Adrenal gland (tissue), 12 donors: ENCODE results near the gene DACT3. TPM values are rescaled to one million over a fixed set of nuclear protein-coding genes. Genes with fewer than 3 reads are reported as not detected.

Experiments used
- DNase-seq, 7 donors: peaks; one replicate each; pipeline ENCODE4 v3.0.0-alpha.2; 2019 to 2020
- H3K27ac ChIP-seq, 5 donors: fragments of 200-600 bp; sonication (generic) in 4 of 5; 1 replicate in 3 of 5; 2 replicates in 2 of 5; pipeline versions ENCODE4 v1.5.1 to v1.8.0; 2016 to 2020; ENCODE audit warnings: mild to moderate bottlenecking in 1 of 5
- H3K27me3 ChIP-seq: fragments of 200-600 bp; 2 replicates; pipeline ENCODE4 v1.8.0; 2021
- H3K36me3 ChIP-seq, 2 donors: fragments of 200-600 bp; replicated peaks in 1 of 2; 1 replicate in 1 of 2; 2 replicates in 1 of 2; pipeline versions ENCODE4 v1.5.1 to v1.8.0; 2018 to 2022
- H3K4me1 ChIP-seq, 2 donors: fragments of 200-600 bp; replicated peaks in 1 of 2; 1 replicate in 1 of 2; 2 replicates in 1 of 2; pipeline versions ENCODE4 v1.5.1 to v1.8.0; 2018 to 2021
- H3K4me3 ChIP-seq, 4 donors: fragments of 200-600 bp; sonication (generic) in 3 of 4; one replicate each; pipeline ENCODE4 v1.5.1; 2016 to 2018
- H3K9me3 ChIP-seq, 3 donors: fragments of 200-600 bp; sonication (generic) in 1 of 3; replicated peaks in 1 of 3; 1 replicate in 2 of 3; 2 replicates in 1 of 3; pipeline versions ENCODE4 v1.5.1 to v1.8.0; 2016 to 2021
- POLR2A ChIP-seq, 2 donors: fragments of 450-650 bp; IDR thresholded peaks; one replicate each; pipeline ENCODE4 v1.6.1; 2017; ENCODE audit warnings: antibody characterized with exemption in 2 of 2, mild to moderate bottlenecking in 2 of 2, moderate library complexity in 1 of 2
- WGBS, 4 donors: extraction: QIAGEN DNeasy Blood & Tissue Kit in 2 of 4; methylation state at CpG; one replicate each; pipeline versions ENCODE4 v1.1.5 to v1.1.7; 2013 to 2017; 5-methylcytosine and 5-hydroxymethylcytosine counted together
- intact Hi-C, 2 donors: fragments of 100-400 bp; cut with DNase I; formaldehyde crosslinking; loops; one replicate each; pipeline versions ENCODE4 v1.14.1 to v1.15.0; 2022 to 2023
- polyA plus RNA-seq, 3 donors: library from polyadenylated mRNA; stranded (reverse); fragments of 200-250 nt in 2 of 3; fragments of 350-450 nt in 1 of 3; fragmentation: Illumina TruSeq in 1 of 3; extraction: RNeasy Lipid Tissue Mini Kit (QIAGEN cat#74804) in 1 of 3; gene quantifications; one replicate each; pipeline ENCODE4 v1.2.3, GENCODE V29; 2013 to 2014
- total RNA-seq, 9 donors: library from RNA; depleted of rRNA in 4 of 9; stranded (reverse); fragments of >200 nt in 4 of 9; fragments of 120-200 nt in 1 of 9; fragmentation: NEBNext Ultra II Directional in 1 of 9; extraction: Animal tissue kit (Norgen Biotek cat#: 25700) in 1 of 9; gene quantifications; one replicate each; pipeline versions ENCODE4 v1.1.0 to v1.2.4, GENCODE V29; 2013 to 2023
- TF ChIP-seq, protein P1 (sequence below), 6 experiments: fragments of 450-650 bp in 4 of 6; fragments of 200-600 bp in 2 of 6; sonication (generic) in 1 of 6; IDR thresholded peaks; 1 replicate in 5 of 6; 2 replicates in 1 of 6; pipeline versions ENCODE4 v1.5.1 to v1.8.0; 2016 to 2021; ENCODE audit warnings: antibody characterized with exemption in 6 of 6, mild to moderate bottlenecking in 2 of 6, moderate library complexity in 1 of 6
- donor health status: healthy with polysubstance abuse.
- donor health status: Bipolar disorder and iron deficiency.
- donor health status: DM: yes; HTN: yes; CAD: no.
- donor health status: DM: no; HTN: no; CAD: no.
- donor health status: DM: no; HTN: no; CAD: no.
- donor health status: DM: yes; HTN: yes; CAD: no.

The DACT3 gene
- total and polyA plus RNA-seq, 12 donors = 1.7 to 9.8 (median 3.7) TPM

- no peak for DNase-seq
- Histone ChIP-seq H3K9me3 (no peaks in the 10 kb centered on the region), H3K4me3 (no peak overlapping the region), H3K36me3 (no peaks in the 10 kb centered on the region), H3K27ac (peak overlapping the region in 4 of 5 donors; percentile 6 to 82 (median 51)), H3K27me3 (no peaks in the 10 kb centered on the region), H3K4me1 (peaks cover 13 to 26% of the 10 kb centered on the region in 2 donors)
- intact Hi-C loops = loop anchor here in 1 of 2 donors (10.0 kb wide), 1 partner anchor 199 kb away; no protein-coding TSS in a partner anchor
- TF ChIP-seq, protein P1, sequence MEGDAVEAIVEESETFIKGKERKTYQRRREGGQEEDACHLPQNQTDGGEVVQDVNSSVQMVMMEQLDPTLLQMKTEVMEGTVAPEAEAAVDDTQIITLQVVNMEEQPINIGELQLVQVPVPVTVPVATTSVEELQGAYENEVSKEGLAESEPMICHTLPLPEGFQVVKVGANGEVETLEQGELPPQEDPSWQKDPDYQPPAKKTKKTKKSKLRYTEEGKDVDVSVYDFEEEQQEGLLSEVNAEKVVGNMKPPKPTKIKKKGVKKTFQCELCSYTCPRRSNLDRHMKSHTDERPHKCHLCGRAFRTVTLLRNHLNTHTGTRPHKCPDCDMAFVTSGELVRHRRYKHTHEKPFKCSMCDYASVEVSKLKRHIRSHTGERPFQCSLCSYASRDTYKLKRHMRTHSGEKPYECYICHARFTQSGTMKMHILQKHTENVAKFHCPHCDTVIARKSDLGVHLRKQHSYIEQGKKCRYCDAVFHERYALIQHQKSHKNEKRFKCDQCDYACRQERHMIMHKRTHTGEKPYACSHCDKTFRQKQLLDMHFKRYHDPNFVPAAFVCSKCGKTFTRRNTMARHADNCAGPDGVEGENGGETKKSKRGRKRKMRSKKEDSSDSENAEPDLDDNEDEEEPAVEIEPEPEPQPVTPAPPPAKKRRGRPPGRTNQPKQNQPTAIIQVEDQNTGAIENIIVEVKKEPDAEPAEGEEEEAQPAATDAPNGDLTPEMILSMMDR (IDR thresholded peaks at IDR 0.05) = no peak
- TF ChIP-seq POLR2A (IDR thresholded peaks at IDR 0.05) = no peak
- 13 to 59% (median 42%) methylated on average over 3 to 12 of the region's 12 CpGs for WGBS, 4 donors
Observed at GRCh38 chr19:46625731-46626130, 35.3 kb downstream of the DACT3 start.

- intact Hi-C loops = loop anchor here in 1 of 2 donors (10.0 kb wide), 1 partner anchor 200 kb away; no protein-coding TSS in a partner anchor
- Histone ChIP-seq H3K27ac (peak within 1 kb of the TSS in 4 of 5 donors; percentile 13 to 82 (median 64)), H3K4me3 (peak within 1 kb of the TSS in 1 of 4 donors; percentile 29), H3K36me3 (no peaks in the 10 kb centered on the region), H3K27me3 (no peaks in the 10 kb centered on the region), H3K4me1 (peaks cover 13 to 25% of the 10 kb centered on the region in 2 donors), H3K9me3 (no peaks in the 10 kb centered on the region)
- 45 to 55% (median 50%) methylated on average over 13 of the region's 13 CpGs for WGBS, 4 donors
- DNase-seq = peak in 5 of 7 donors; percentile 50 to 74 (median 59)
- TF ChIP-seq, protein P1 (IDR thresholded peaks at IDR 0.05) = no peak
- TF ChIP-seq POLR2A (IDR thresholded peaks at IDR 0.05) = peak in 1 of 2 donors; percentile 12
Observed at GRCh38 chr19:46624958-46625661, 35.9 kb downstream of the DACT3 start, which contains the start of gene PTGIR. TSS of gene PTGIR (minus strand) at chr19:46625089. CDS start at chr19:46624225, 864 bp downstream.

DNA sequence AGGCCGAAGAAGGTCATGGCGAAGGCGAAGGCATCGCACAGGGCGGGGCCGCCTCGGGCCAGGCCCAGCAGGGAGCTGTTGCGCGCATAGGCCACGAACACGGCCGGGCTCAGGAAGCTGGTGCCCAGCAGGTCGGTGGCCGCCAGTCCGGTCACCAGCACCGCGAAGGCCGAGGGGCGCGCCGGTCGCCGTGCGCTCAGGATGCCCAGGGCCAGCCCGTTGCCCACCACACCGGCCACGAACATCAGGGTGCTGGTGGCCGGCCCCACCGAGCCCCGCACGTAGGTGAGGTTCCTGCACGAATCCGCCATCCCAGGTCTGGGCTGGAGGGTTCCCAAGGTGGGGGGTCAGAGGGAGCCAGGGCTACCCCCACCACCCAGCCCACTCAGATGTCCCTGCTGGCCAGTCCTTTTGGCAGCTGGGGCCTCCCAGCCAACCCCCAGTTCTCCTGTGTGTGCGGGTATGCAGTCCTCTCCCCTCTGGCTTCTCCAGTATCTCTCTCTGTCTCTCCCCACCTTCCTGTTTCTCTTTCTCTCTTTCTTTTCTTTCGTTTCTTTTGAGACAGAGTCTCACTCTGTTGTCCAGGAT is 37.0 kb downstream of the DACT3 start:
- no peaks in the 10 kb centered on the region for H3K27me3 ChIP-seq
- peak overlapping the region in 2 of 5 donors; percentile 73 to 82 for H3K27ac ChIP-seq
- H3K36me3 ChIP-seq = no peaks in the 10 kb centered on the region
- intact Hi-C loops = loop anchor here in 1 of 2 donors (10.0 kb wide), 1 partner anchor 201 kb away; no protein-coding TSS in a partner anchor
- TF ChIP-seq POLR2A (IDR thresholded peaks at IDR 0.05) = no peak
- TF ChIP-seq, protein P1 (IDR thresholded peaks at IDR 0.05) = no peak
- H3K4me1 ChIP-seq = peaks cover 13 to 29% of the 10 kb centered on the region in 2 donors
- no peak for DNase-seq
- peak overlapping the region in 1 of 4 donors; percentile 29 for H3K4me3 ChIP-seq
- H3K9me3 ChIP-seq = no peaks in the 10 kb centered on the region
- 88 to 92% (median 89%) methylated on average over 15 to 35 of the region's 35 CpGs for WGBS, 4 donors

DNA sequence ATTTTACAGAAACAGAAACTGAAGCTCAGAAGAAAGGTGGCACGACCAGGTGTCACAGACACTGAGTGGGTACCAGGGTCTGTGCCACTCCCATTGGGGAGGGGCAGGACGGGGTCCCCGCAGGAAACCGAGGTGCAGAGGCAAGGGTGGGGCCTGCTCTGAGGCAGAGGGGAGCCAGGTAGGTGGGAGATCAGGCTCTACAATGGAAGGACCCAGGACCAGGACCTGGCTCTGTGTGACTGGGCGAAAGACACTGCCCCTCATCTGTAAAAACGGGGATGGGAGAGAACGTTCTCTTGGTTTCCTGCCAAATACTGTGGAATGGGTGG is 38.9 kb downstream of the DACT3 start:
- Histone ChIP-seq H3K36me3 (no peaks in the 10 kb centered on the region), H3K4me1 (peaks cover 13 to 37% of the 10 kb centered on the region in 2 donors), H3K27ac (peak overlapping the region in 1 of 5 donors; percentile 47), H3K4me3 (peak overlapping the region in 1 of 4 donors; percentile 10), H3K27me3 (no peaks in the 10 kb centered on the region), H3K9me3 (no peaks in the 10 kb centered on the region)
- TF ChIP-seq POLR2A (IDR thresholded peaks at IDR 0.05) = no peak
- TF ChIP-seq, protein P1 (IDR thresholded peaks at IDR 0.05) = no peak
- intact Hi-C loops = loop anchor here in 1 of 2 donors (10.0 kb wide), 1 partner anchor 203 kb away; no protein-coding TSS in a partner anchor
- 58 to 72% (median 65%) methylated on average over 4 to 7 of the region's 7 CpGs for WGBS, 4 donors
- no peak for DNase-seq
